CMK (cell line): ENCODE results near the gene INHBB.
"Not testable (repeated sequence)": the region's sequence is repeated elsewhere in the genome, so short reads cannot be mapped to it uniquely, and the experiment has no call there.

Experiments used
- DNase-seq: peaks from one replicate; pipeline ENCODE4 v3.0.0-alpha.2; 2010; ENCODE audit warnings: low read depth

The INHBB gene

DNA sequence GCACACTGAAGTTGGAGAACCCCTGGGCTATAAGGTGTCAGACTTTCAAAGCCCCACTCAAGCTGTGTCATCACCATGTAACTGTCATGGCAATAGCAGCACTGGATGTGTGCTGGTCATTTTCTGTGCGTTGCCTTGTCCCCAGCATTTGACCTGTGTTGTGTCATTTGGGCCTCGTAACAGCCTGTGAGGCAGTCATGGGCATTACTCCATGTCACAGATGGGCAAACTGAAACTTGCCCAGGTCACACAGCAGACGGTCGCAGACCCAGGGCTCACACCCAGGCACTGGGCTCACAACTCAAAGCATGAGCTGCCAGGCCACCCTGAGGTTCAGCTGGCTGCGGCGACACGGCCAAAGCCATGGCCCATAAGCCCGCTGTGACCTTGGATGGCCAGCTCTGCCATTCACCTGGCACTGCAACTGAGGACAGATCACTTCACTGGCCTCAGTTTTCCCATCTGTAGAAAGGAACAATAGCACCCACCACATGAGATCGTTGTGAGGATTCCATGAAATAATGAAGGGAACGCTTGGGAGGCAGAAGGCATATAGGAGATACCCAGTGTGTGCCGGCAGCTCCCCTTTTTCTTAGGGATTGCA lies 36.7 kb downstream of the INHBB start:
- no peak for DNase-seq

DNA sequence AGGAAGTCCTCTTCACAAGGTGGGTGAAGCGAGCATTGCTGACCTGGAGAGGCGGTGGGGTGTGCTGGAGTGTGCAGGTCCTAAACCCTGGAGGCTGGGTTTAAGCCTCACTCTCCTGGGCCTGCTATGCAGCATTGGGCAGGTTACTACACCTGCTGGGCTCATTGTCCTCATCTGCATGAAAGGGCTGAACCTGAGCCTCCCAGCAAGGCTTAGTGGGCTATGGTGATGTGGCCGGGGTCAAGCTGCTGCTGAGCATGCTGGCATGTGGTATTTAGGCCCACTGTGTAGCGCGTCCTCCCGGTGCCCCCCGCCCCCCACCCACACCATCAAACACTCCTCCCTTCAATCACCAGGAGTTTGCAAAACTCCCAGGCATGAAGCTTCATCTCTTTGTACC lies 37.3 kb downstream of the INHBB start:
- DNase-seq = no peak

DNA sequence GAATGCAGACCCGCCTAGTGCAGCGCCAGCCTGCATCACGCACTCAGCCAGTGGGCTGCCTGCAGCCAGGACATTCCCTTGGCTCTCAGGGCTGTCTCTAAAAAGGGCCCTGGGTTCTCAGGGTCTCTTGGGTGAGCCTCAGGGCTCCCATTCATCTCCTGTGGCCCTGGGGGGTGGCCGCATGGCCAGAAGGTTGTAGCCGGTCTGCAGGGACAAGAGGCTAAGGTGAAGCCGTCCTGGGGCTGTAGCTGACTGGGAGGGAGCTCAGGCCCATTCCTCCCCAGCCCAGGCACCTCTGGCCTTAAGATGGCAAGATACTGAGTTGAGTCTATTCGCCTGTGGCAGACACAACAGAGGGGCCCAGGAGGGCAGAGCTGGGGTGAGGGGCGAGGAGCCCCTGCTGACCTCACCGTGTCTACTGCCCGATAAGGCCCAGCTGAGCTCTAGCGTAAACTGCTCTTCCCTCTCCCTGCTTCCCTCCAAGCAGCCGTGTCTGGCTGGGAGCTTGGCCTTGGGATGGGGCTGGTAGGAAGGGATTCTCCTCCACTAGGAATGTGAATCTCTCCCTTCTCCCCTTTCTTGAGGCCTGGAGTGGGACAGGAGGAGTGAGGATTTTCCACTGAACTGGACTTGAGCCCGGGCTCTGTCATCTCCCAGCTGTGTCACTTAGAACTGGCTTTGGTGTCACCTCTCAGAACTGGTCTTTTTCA lies 37.9 kb downstream of the INHBB start:
- DNase-seq = no peak

DNA sequence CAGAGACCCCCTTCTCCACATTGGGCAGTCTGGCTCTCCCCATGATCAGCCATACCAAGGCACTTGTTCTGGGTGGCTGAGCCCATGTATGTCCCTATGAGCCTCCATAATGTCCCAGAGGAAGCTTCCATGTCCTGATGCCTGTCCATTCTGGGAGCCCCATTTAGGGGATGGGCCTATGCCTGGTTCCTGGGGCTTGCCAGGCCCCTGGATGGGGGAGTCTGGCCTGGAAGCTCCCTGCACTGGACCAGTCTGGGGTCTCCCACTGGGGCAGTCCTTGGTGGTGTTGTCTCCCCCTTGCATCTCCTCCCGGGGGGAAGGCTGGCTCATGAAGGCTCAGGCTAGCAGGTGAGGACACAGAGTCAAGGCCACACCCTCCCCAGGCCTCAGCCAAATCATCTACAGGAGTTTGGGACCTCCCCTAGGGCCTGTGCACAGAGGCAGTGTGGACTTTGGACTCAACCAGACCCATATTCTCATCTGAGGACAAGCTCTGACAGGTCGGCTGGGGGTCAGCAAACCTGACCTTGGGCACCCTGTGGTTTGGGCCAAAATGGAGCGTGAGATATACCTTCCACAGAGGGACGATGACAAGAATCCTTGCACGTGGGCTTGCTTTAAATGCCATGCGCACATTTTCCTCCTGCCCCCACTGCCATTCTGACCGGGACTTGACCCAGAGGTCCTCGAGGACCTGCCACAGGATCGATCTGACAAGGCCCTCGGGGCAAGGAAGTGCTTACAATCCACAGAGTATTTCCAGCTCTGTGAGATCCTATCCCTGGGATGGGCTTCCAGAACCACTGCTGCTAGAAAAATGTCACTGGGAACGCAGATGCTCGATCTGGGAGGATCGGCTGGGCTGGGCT lies 38.8 kb downstream of the INHBB start:
- no peak for DNase-seq

DNA sequence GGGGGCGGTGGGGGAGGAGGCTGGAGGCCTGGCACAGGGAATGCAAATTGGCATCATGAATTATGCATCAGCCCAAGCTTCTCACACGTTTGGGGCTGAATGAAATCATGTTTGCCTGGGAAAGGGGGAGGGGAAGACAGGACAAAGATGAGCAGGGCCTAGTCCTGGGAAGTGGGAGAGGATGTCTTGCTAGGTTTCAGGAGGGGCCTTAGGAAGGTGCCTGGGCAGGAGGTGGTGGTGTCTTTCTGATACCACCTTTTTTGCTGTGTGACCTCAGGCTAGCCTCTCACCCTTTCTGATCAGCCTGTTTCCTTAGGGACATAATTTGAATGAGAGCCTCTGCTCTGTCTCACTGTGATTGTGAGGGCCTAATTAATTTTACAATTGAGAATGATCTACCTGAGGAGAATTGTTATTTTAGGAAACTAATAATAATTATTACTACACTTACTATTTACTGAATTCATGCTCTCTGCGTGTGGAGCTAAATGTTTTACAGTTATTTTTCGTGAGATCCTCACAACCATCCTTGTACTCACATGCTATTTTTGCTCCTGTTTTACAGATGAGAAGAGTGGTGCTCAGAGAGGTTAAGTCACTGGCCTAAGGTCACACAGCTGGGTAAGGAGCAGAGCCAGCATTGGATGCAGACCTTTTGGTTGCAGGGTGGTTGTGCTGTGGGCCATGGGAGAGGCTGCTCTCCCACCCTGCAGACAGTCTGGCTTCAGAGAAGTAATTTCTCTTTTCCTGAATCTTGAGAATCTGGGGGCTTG lies 39.6 kb downstream of the INHBB start:
- DNase-seq = no peak

DNA sequence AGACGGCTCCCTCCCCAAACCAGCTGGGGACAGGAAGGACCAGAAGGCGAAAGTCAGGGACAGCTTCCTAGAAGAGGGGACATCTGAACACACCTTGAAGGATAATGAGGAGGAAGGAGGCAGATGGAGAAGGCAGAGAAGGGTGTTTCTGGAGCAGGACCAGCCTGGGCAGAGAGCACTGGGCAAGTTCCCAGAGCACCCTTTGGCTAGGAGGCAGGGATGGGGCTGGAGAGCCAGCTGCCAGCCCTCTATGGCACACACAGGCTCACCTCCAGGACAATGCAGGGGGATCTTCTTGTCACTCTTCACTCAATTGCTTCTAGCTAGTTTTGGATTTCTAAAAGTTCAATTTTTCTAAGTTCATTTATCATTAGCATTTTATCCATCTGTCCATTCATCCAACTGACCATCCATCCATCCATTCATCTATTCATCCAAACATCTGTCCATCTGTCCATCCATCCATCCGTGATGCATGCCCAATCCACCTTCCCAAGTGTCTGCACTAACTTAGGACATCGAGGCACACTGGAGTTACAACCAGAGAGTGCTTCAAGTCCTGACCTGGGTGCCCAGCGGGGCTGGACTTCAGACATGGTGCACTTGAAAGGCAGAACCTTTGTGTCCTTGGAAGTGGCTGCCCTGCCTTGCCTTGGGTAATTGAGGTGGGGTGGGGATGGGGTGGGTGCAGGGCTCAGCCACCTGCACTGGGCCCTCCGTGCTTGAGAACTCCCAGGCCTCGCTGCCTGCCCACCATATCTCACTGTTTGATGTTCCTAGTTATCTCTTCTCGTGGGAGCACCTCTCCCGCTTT lies 42.5 kb downstream of the INHBB start:
- no peak for DNase-seq

DNA sequence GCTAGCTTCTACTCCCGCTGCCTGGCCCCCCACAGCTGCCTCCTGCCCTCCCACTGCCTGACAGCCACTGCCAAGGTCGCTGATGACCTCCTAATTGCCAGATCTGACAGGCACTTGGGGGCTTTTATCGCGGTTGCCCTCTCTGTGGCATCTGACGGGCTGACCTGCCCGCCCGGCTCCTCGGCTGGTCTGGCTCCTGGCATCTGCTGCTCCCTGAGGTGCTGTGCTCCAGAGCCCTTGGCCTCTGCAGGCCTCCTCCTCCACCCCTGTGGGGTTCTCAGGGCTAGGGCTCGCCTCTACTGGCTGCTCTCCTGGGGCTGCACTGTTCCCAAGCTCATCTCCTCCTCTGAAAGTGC lies 43.1 kb downstream of the INHBB start:
- DNase-seq = no peak

DNA sequence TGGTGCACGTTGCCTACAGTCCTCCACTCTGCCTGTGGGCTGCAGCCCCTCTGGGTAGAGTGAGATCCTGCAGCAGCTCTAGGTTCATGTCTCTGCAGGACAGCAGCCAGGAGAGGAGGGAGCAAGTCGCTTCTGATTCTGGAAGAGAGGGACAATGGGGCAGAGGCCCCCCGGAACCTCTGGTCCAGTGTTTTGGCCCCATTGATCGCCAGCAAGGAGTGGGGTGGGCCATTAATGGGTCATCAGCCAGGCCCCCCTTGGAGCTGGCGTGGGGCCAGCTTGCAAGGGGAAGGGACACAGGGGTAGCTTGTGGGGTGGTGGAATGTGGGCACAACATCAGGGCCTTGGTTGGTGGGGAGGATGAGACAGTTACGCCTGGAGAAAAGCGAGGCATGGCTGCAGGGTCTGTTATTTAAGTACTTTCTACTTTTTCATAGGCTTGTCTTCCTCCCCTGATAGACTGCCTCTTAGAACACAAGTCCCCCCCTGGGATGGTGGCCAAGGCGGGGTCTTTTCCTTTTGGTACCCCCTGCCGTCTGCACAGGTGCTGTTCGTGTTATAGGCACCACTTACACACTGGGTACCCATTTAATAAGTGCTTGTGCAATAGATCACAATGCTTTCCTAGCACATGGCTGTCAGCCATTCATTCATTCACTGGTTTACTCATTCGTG lies 44.6 kb downstream of the INHBB start:
- DNase-seq = no peak

DNA sequence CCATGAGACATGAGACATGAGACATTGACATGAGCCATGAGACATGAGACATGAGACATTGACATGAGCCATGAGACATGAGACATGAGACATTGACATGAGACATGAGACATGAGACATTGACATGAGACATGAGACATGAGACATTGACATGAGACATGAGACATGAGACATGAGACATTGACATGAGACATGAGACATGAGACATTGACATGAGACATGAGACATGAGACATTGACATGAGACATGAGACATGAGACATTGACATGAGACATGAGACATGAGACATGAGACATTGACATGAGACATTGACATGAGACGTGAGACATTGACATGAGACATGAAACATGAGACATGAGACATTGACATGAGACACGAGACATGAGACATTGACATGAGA lies 45.4 kb downstream of the INHBB start:
- DNase-seq = not testable (repeated sequence)

DNA sequence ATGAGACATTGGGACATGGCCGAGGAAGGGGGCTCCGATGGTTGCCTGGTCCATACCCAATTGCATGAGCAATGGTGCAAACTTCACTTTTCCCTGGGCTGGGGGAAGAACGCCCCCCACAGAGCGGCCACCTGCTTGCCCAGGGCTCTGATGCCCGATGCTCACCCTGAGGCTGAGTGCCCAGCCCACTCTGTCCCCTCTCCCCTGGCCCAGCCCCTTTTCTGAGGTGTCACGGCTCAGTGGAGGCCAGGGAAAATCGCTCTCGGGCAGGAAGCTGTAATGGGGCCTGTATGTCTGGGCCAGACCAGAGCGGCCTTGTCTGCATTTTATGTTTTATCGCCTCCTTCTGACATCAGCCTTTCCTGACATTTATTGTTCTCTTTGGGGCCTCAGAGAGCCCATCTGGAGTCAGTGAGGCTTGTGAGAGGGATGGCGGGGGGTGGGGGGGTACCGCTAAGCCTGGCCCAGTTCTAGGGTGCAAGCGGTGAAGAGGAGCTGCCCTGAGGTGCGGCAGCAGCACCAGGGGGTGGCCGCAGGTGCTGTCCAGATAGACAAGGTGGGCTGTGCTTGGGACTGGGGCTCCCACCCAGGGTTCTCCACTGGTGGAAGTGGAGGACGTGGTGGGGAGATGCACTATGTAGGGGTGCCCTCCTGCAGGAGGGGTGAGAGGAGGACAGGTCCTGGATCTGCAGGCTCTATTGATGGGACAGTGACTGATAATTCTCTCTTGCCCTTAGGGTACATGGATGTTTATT lies 46.2 kb downstream of the INHBB start:
- DNase-seq = no peak

DNA sequence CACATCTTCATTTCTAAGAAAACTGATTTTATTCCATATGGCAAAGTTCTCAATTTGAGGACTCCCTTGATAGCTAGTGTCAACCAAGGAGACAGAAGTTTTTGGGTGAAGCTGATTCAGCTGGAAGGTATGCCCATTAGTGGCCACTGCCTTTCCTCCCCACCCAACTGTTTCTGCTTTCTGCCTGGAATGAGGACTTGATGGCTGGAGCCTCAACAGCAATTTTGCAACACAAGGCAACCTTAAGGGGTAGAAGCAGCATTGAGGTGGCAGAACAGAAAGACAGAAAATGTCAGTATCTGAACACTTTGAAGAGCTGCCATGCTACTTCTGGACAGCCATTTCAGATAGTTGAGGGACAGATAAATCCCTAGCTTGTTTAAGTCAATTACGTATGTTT lies 47.0 kb downstream of the INHBB start:
- no peak for DNase-seq

DNA sequence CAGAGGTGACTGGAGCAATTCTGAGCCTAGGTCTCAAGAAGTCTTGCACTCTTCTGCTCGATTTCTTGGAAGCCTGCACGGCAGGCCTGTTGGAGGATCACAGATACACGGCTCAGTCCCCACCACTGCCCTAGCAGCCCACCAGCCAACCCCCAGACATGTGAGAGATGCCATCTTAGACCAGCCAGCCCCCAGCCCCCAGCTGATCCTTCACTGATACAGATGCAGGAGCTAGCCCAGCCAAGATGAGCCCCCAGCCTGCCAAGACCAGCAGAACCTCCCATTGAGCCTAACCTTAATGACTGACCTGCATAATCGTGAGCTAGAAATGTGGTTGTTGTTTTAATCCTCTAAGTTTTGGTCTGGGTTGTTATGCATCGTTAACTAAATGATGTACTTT lies 47.5 kb downstream of the INHBB start:
- no peak for DNase-seq

DNA sequence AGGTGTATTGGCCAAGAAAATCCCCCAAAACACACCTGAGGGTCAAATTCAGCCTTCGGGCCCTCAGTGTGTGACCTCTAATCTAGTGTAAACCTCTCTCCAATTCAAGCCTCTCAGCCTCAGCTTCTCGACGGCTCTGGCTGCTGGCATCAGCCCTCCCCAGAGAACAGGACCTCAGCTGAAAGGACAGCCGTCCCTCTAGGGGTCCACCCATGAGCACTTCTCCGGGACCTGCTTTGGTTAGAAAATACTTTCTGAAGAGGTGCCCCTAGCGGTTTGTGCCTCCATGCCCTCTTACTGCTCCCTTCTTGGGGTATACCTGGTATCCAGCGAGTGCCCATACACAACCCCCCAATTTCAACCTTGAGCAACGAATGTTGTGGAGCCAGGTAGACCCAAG lies 48.8 kb downstream of the INHBB start:
- no peak for DNase-seq

DNA sequence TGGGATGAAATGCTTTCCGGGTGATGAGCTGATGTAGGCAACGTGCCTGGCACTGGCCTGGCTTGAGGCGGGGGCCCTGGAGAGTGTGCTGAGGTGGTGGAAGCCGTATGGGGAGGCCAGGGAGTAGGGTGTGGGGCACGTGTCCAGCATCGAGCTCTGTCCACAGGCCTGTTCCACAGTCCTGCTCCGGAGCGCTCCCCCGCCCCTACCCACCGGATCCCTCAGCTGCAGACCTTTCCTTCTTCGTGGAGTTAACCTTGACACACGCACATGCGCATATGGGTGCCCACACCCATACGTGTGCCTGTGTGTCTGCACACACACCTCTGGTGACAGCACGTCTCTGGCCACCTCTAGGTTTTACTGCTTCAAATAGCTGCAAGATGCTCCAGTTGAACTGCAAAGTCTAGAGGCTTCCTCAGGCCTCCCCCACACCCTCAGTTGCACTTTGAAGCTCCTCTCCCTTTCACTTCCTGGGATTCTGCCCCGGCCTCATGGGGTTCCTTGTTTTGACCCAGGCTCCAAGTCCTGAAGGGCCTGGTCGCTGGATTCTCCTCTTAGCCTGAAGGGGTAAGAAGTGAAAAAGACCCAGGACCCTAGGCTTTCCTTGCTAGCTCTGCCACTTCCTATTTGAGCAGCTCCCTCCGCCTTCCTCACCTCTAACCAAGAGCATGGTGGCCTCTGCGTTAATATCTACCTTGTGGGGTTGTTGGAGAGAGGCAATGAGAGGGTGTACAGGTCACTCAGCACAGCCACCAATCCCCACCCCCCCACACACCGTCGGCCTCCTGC lies 49.5 kb downstream of the INHBB start:
- DNase-seq = no peak

DNA sequence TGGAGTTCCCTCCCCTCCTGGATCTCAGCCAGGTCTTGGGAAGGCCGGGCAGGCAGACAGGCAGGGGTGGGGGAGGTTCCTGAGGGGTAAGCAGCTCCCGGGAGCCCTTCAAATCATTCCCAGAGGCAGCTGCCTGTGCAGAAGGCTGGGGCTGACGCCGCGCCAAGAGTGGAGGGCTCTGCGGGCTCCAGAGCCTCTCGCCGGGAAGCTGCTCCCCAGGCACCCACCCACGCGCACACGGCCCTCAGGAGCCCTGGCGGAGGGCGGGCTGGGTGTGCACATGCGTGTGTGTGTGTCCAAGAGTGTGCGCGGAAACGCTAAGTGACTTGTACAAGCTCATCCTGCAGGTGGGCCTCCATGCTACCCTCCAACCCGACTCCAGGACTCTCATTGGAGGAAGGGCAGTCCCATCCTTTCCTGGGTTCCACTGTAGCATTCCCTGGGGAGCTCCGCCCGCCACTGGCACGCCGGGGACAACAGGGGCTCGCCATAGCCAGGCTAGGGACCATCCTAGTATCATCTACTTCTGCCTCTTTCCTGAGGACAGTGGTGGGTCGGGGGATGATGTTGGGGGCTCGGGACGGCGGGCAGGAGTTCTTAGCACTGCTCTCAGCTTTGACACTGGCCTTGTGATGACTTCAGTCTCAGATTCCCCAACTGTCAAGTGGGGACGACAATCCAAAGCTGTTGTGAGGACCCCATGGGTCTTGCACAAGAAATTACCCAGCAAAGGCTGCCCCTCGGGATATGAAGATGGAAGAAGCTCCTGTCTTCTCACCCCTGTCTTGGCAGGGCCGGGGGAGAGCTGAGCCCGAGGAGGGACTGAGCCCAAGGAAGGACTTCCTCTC lies 50.3 kb downstream of the INHBB start:
- no peak for DNase-seq

DNA sequence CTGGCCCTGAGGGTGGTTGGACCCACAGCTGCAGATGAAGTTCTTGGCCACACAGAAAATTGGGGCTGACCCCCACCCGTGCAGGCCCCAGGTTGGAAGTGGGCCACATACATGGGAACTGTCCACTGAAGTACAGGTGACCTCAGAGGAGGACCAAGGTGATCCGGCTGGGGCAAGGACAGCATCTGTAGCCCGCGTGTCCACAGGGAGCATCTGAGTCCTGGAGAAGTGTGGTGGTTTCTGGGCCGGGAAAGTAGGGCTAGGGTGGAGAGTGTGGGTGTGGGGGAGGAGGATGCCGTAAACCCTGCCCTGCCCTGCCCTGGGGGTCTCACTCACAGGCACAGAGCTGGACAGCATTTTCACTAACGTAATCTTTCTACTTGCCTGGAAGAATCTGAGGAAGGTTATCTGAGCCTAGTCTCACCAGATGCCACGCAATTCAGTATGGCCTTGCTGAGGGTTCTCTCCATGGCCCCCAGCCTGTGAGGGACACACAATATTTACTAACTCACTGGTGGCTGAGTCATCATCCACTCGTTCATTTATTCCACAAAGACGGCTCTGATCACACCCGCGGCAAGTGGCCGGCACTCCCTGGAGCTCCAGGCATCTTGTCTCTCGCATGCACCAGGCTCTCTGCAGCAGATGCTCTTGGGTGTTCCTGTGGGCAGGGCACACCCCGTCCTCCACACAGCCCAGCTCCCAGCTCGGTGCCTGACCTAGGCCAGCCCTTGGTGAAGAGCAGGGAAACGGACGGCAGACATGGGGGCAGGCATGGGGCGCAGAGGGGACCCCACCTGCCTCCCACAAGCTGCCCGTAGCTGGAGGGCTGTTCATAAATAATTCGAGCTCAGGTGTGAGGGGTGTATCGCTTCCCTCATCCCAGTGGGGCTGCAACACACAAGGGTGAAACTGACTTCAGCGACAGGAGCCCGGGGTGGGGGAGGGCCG lies 51.2 kb downstream of the INHBB start:
- DNase-seq = no peak
